ENCODE measurements around the gene SMIM13. TPM values are rescaled to one million over a fixed set of nuclear protein-coding genes. Genes with fewer than 3 reads are reported as not detected.
"Not testable (repeated sequence)": the region's sequence is repeated elsewhere in the genome, so short reads cannot be mapped to it uniquely, and the experiment has no call there.

The SMIM13 gene
- total RNA-seq, 2 donors from 2014 or later = 9.1 to 9.9 TPM

DNA sequence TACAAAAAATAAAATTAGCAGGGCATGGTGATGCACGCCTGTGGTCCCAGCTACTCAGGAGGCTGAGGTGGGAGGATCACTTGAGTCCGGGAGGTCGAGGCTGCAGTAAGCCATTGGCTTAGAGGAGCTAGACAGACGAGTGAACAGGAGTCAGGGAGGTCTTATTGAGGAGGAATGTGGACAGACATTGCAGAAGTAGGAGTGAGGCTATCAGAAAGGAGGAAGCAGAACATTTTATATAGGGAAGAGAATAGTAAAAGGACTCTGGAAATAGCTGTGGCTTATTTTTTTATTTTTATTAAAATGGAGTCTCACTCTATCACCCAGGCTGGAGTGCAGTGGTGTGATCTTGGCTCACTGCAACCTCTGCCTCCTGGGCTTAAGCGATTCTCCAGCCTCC lies 2.5 kb upstream of the SMIM13 start:
- H3K36me3 Mint-ChIP-seq (ENCODE audit: insufficient read depth in 2 of 2); H3K4me3 Mint-ChIP-seq; H3K27me3 Mint-ChIP-seq (ENCODE audit: low read depth); H3K9me3 Mint-ChIP-seq; ATAC-seq (replicated peaks in 1 of 2); H3K27ac Mint-ChIP-seq; DNase-seq: not testable (repeated sequence)
- H3K4me1 Mint-ChIP-seq (ENCODE audit: low read depth) = peaks cover 27% of the 10 kb centered on the region

DNA sequence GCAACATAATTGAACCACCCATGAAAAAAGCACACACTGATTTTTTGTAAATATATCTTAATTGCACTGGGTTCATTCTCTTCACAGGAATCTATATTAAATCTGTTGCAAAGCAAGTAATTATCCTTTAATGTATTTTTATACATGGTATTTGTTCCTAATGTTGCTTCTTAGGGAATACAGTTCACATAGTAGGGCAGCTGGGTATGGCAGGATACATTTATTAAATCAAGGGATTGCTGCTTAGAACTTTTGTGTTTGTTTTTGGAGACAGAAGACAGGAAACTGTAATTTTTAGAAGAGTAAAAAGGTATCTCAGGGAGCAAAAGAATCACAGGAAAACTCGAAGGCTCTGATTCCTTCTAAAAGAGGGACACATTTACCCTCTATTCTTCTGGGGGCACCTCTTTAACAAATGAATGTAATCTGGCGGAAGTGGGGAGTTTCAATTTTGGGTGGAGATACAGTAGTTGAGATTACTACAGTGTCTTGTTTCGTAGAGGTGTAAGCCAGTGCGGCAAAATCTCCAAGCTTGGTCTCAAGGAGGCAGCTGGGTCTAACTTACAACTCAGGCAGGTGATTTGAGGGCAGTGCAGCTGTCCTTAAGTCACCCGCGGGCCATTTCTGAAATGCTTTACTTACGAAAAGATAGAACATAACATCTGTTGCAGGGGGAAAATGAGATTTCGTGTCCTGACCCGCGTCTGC lies 812 bp upstream of the SMIM13 start:
- Mint-ChIP-seq H3K4me3 (peak overlapping the region; percentile 88 to 100), H3K27me3 (ENCODE audit: low read depth) (no peaks in the 10 kb centered on the region), H3K27ac (peak overlapping the region; percentile 94), H3K4me1 (ENCODE audit: low read depth) (peaks cover 32% of the 10 kb centered on the region), H3K36me3 (ENCODE audit: insufficient read depth in 2 of 2) (peaks cover 3% of the 10 kb centered on the region in 2 donors), H3K9me3 (no peaks in the 10 kb centered on the region)
- ATAC-seq (replicated peaks in 1 of 2) (peak; percentile 21 to 24), DNase-seq (peak in 1 of 2 donors; percentile 35)

DNA sequence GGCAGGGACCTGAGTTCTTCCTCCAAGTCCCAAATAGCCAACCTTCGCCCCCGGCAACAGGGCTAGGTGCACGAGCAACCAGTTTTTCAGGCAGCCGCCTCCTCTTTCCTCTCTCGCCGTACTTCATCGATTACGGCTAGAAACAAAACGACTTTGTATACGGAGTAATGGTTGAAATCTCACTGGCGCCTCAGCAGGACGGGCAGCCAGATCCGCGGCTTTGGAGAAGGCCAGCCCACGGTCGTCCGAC lies 333 bp upstream of the SMIM13 start:
- no peak for DNase-seq
- peak; percentile 8 to 13 for ATAC-seq (replicated peaks in 1 of 2)
- peaks cover 3% of the 10 kb centered on the region in 2 donors for H3K36me3 Mint-ChIP-seq (ENCODE audit: insufficient read depth in 2 of 2)
- no peaks in the 10 kb centered on the region for H3K27me3 Mint-ChIP-seq (ENCODE audit: low read depth)
- H3K27ac Mint-ChIP-seq = peak overlapping the region; percentile 94
- peaks cover 32% of the 10 kb centered on the region for H3K4me1 Mint-ChIP-seq (ENCODE audit: low read depth)
- peak overlapping the region; percentile 88 to 100 for H3K4me3 Mint-ChIP-seq
- H3K9me3 Mint-ChIP-seq = no peaks in the 10 kb centered on the region

DNA sequence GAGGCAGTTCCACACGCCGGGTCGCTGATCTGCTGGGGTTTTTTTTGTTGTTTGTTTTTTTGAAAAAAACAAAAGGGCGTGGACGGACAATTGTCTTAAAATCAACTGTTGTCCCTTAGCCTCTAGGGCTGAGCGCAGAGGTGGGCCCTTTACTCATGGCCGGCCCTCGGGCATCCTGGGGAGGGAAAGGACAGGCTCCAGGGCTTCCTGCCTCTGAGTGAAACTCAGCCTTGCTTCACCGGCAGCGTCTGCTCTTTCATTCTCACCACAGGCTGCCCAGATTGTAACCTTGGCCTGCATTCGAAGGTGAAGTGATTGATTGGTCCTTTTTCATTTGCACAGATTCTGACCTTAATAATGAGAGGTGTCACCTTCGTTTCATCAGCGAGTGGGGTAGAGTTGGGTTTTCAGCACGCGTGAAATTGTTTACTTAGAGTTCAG lies 797 bp downstream of the SMIM13 start:
- peak overlapping the region; percentile 100 for H3K27ac Mint-ChIP-seq
- H3K4me3 Mint-ChIP-seq = peak overlapping the region; percentile 88 to 100
- H3K9me3 Mint-ChIP-seq = no peaks in the 10 kb centered on the region
- H3K36me3 Mint-ChIP-seq (ENCODE audit: insufficient read depth in 2 of 2) = peaks cover 3% of the 10 kb centered on the region in 2 donors
- H3K4me1 Mint-ChIP-seq (ENCODE audit: low read depth) = peaks cover 32% of the 10 kb centered on the region
- DNase-seq = peak; percentile 60 to 63
- peak; percentile 29 to 47 for ATAC-seq (replicated peaks in 1 of 2)
- H3K27me3 Mint-ChIP-seq (ENCODE audit: low read depth) = no peaks in the 10 kb centered on the region

DNA sequence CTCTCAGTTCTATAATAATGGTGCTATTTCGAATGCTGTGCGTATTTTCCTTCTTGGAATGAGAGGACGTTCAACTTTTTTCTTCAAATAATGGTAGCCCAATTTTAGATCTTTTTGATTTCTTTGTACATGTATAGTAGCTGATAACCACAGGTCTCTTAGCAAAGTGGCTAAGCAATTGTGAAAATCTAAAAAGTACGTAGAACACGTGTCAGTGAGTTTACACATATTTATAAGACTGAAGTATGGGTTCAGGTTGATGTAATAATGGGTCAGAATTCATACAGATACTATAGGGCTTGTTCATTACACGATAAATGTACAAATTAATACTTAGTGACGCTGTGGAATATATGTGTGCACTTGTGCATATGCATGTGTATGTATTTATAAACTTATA lies 1.3 kb downstream of the SMIM13 start:
- Mint-ChIP-seq H3K4me1 (ENCODE audit: low read depth) (peaks cover 32% of the 10 kb centered on the region), H3K27ac (peak overlapping the region; percentile 100), H3K4me3 (peak overlapping the region; percentile 88 to 100), H3K36me3 (ENCODE audit: insufficient read depth in 2 of 2) (peaks cover 3% of the 10 kb centered on the region in 2 donors), H3K9me3 (no peaks in the 10 kb centered on the region), H3K27me3 (ENCODE audit: low read depth) (no peaks in the 10 kb centered on the region)
- ATAC-seq (replicated peaks in 1 of 2) = no peak
- DNase-seq = no peak

DNA sequence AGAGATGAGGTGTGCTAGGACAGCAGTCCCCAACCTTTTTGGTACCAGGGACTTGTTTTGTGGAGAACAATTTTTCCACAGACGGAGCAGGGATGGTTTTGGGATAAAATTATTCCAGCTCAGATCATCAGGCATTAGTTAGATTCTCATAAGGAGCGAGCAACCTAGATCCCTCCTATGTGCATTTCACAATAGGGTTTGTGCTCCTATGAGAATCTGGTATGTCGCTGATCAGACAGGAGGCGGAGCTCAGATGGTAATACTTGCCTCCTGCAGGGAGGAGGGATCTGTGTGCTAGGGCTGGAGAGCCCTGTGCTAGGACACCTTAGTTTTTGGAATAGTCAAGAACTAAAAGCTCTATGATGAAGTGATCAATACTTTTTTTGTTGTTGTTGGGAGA lies 2.5 kb downstream of the SMIM13 start:
- Mint-ChIP-seq H3K4me1 (ENCODE audit: low read depth) (peaks cover 42% of the 10 kb centered on the region), H3K4me3 (peak overlapping the region; percentile 50 to 100), H3K27me3 (ENCODE audit: low read depth) (no peaks in the 10 kb centered on the region), H3K27ac (peak overlapping the region; percentile 81), H3K9me3 (no peaks in the 10 kb centered on the region), H3K36me3 (ENCODE audit: insufficient read depth in 2 of 2) (peaks cover 5 to 9% of the 10 kb centered on the region in 2 donors)
- ATAC-seq (replicated peaks in 1 of 2) (no peak), DNase-seq (peak in 1 of 2 donors; percentile 6)

DNA sequence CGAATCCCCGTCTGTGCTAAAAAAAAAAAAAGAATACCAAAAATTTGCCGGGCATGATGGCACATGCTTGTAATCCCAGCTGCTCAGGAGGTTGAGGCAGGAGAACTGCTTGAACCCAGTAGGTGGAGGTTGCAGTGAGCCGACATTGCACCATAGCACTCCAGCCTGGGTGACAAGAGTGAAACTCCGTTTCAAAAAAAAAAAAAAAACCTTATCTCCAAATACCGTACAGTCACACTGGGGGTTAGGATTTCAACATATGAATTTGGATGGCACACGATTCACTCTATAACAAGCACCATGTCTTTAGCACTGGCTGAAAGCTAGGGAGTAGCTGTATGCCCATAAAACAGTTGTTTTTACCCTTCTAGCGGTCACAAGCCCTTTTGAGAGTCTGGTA lies 3.8 kb downstream of the SMIM13 start:
- DNase-seq (no peak), ATAC-seq (replicated peaks in 1 of 2) (no peak)
- Mint-ChIP-seq H3K4me3 (no peak overlapping the region), H3K4me1 (ENCODE audit: low read depth) (peaks cover 48% of the 10 kb centered on the region), H3K27ac (no peak overlapping the region), H3K9me3 (peaks cover 0 to under 1% of the 10 kb centered on the region in 2 donors), H3K36me3 (ENCODE audit: insufficient read depth in 2 of 2) (peaks cover 9 to 13% of the 10 kb centered on the region in 2 donors), H3K27me3 (ENCODE audit: low read depth) (no peaks in the 10 kb centered on the region)

DNA sequence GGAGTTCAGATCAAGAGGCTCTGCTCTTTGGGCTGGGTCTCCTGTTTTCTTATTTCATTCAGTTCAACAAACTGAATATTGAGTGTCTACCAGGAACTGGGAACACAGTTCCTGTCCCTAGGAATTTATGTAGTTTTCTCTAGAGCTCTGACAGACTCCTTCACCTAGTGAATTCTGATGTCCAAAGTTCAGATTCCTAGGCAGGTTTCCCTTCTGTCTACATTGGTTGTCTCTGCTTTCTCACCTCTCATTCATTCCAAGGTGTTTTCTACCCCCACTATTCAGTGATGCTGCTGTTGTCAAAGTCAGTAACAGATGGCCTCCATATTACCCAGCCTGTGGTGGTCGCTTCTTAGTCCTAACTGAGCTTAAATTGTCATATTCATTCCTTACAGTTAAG lies 4.4 kb downstream of the SMIM13 start:
- no peak overlapping the region for H3K4me3 Mint-ChIP-seq
- DNase-seq (no peak), ATAC-seq (replicated peaks in 1 of 2) (no peak)
- H3K36me3 Mint-ChIP-seq (ENCODE audit: insufficient read depth in 2 of 2) = peaks cover 9 to 15% of the 10 kb centered on the region in 2 donors
- no peak overlapping the region for H3K27ac Mint-ChIP-seq
- peaks cover 0 to 2% of the 10 kb centered on the region in 2 donors for H3K9me3 Mint-ChIP-seq
- H3K4me1 Mint-ChIP-seq (ENCODE audit: low read depth) = peaks cover 46% of the 10 kb centered on the region
- no peaks in the 10 kb centered on the region for H3K27me3 Mint-ChIP-seq (ENCODE audit: low read depth)

DNA sequence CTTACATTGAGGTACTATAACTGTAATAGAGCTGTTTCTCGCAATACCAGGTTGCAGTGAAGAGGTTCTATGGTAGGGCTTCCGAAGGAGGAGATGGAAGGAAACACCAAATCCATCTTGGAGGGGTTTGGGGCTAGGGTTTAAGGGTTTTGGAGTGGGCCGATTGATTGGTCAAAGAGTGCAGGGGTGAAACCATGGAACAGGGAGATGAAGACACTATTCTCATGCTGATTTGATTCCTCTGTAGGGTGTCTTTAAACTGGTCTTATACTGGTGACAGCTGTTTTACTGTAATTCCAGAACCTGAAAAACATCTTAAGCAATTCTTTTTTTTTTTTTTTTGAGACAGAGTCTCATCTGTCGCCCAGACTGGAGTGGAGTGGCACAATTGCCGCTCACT lies 7.8 kb downstream of the SMIM13 start:
- DNase-seq = no peak
- no peak for ATAC-seq (replicated peaks in 1 of 2)
- H3K4me1 Mint-ChIP-seq (ENCODE audit: low read depth) = peaks cover 23% of the 10 kb centered on the region
- H3K9me3 Mint-ChIP-seq = peaks cover 0 to 2% of the 10 kb centered on the region in 2 donors
- no peaks in the 10 kb centered on the region for H3K27me3 Mint-ChIP-seq (ENCODE audit: low read depth)
- H3K27ac Mint-ChIP-seq = no peak overlapping the region
- peaks cover 6 to 13% of the 10 kb centered on the region in 2 donors for H3K36me3 Mint-ChIP-seq (ENCODE audit: insufficient read depth in 2 of 2)
- H3K4me3 Mint-ChIP-seq = no peak overlapping the region

DNA sequence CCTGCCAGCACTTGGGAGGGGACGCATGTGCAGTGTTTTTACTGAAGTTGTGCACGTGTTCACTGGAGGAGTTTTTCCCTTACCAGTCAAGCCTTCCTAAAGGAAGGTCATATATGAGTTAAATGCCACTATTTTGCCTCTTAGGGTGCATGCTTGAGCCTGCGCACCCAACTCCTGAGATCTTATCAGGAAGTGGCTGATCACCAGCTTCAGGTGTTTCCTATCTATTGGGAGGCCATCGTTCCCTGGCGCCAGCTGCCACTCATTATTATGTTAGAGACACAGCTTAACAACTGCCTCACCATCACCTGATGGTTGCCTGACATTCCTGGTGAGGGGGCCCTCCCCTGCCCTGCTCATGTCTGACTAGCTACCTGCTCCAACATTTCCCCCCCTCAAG lies 9.4 kb downstream of the SMIM13 start:
- Mint-ChIP-seq H3K27ac (no peak overlapping the region), H3K27me3 (ENCODE audit: low read depth) (no peaks in the 10 kb centered on the region), H3K9me3 (peaks cover 0 to 2% of the 10 kb centered on the region in 2 donors), H3K4me3 (no peak overlapping the region), H3K36me3 (ENCODE audit: insufficient read depth in 2 of 2) (peaks cover 6 to 13% of the 10 kb centered on the region in 2 donors), H3K4me1 (ENCODE audit: low read depth) (peaks cover 21% of the 10 kb centered on the region)
- ATAC-seq (replicated peaks in 1 of 2) (no peak), DNase-seq (no peak)

DNA sequence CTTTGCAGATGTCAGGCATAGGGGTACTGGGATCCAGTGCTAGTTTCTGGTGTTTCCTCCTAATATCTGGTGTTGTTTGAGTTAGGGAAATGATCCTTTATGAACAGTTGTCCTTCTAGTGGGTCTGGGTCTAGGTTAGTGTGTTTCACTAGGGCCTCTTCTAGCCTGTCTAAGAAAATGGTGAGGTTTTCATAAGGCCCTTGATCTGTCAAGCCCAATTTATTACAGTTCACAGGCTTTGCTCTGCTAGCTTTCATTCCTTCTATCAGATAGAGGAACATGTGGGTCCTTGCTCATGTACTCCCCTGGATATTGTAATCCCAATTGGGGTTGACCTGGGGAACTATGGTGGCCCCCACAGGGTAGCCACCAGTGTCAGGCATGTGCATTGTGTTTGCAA lies 15.1 kb downstream of the SMIM13 start:
- Mint-ChIP-seq H3K4me3 (no peak overlapping the region), H3K36me3 (ENCODE audit: insufficient read depth in 2 of 2) (no peaks in the 10 kb centered on the region), H3K27me3 (ENCODE audit: low read depth) (no peaks in the 10 kb centered on the region), H3K9me3 (no peaks in the 10 kb centered on the region), H3K4me1 (ENCODE audit: low read depth) (peaks cover 21% of the 10 kb centered on the region), H3K27ac (no peak overlapping the region)
- DNase-seq (no peak), ATAC-seq (replicated peaks in 1 of 2) (no peak)

DNA sequence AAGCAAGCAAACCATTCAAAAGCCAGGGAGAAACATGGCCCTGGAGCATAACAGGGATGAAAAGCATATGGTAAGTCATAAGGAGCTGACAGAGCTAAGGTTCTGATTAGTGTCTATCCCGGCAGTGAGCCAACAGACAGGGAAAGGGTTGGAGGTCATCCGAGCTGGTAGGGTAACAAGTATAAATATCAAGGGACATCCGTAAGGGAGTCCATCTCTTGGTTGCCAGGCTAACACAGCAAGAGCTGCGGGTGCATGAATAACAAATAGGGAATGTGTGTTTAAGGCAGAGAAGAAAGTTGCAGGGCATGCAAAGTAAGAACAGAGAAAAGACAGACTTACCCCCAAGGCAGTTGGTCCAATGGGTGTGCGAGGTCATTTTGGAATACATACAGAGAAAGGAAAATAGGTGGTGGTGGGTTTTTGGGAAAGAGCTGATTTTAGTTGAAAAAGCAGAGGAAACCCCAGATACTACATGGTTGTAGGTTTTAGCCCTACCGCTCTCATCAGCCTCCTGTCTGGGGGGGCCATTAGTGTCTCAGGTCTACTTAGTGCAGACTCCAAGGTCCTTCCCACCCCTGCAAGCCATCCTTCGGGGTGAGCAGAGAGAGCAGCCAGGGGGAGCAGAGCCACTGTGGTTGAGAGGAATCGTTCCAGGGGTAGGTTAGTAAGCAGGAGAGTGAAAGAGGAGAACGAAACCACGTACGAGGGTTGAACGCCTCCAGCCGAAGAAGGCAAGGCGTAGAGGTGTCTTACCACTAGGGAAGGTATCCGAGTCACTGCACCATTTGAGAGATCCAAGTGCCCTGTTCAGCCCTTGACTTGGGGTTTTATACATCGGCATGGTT lies 17.5 kb downstream of the SMIM13 start, which contains the start of gene ERVFRD-1:
Gene ERVFRD-1 (minus strand): TSS at position 805 of the 848 bp plus-strand sequence. CDS start 6,415 bp downstream, outside the sequence.
- DNase-seq (peak; percentile 6 to 8), ATAC-seq (replicated peaks in 1 of 2) (peak; percentile 49 to 67)
- no peaks in the 10 kb centered on the region for H3K9me3 Mint-ChIP-seq
- no peak within 1 kb of the TSS for H3K27ac Mint-ChIP-seq
- H3K4me1 Mint-ChIP-seq (ENCODE audit: low read depth) = peaks cover 31% of the 10 kb centered on the region
- H3K27me3 Mint-ChIP-seq (ENCODE audit: low read depth) = no peaks in the 10 kb centered on the region
- H3K4me3 Mint-ChIP-seq = peak within 1 kb of the TSS; percentile 55 to 65
- H3K36me3 Mint-ChIP-seq (ENCODE audit: insufficient read depth in 2 of 2) = no peaks in the 10 kb centered on the region

DNA sequence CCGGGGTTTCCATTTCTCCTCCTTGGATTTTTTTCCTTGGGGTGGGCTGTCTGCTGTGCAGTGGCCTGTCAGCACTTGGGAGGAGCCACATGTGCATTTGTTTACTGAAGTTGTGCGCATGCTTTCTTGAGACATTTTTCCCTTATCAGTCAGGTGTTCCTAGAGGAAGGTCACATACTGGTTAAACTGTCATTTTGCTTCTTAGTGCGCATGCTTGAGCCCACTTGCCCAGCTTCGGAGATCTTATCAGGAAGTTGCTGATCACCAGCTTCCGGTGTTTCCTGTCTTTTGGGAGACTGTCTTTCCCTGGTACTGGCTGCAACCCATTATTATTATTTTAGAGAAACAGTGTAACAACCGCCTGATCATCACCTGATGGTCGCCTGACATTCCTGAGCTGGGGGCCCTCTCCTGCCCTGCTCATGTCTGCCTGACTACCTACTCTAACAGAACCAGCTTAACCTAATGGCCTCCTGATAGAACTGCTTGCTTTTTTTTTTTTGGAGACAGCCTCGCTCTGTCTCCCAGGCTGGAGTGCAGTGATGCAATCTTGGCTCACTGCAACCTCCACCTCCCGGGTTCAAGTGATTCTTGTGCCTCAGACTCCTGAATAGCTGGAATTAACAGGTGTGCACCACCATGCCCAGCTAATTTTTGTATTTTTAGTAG lies 18.3 kb downstream of the SMIM13 start:
- no peak overlapping the region for H3K27ac Mint-ChIP-seq
- H3K27me3 Mint-ChIP-seq (ENCODE audit: low read depth) = no peaks in the 10 kb centered on the region
- H3K9me3 Mint-ChIP-seq = no peaks in the 10 kb centered on the region
- ATAC-seq (replicated peaks in 1 of 2) (no peak), DNase-seq (no peak)
- peaks cover 37% of the 10 kb centered on the region for H3K4me1 Mint-ChIP-seq (ENCODE audit: low read depth)
- no peaks in the 10 kb centered on the region for H3K36me3 Mint-ChIP-seq (ENCODE audit: insufficient read depth in 2 of 2)
- peak overlapping the region; percentile 55 to 65 for H3K4me3 Mint-ChIP-seq

All from activated T-cell treated with anti-CD3 and anti-CD28 coated beads, Interleukin-2, amount 50 U/mL, for 72 hours (primary cell).